ENCODE data around the gene PPFIBP1. TPM values are rescaled to one million over a fixed set of nuclear protein-coding genes. Genes with fewer than 3 reads are reported as not detected.

The PPFIBP1 gene
- total RNA-seq, 3 donors from 2014 or later: 37.0 to 79.4 (median 40.4) TPM

- Histone ChIP-seq H3K4me1 (ENCODE audit: low read depth) (no peaks in the 10 kb centered on the region), H3K4me3 (no peak overlapping the region), H3K9me3 (no peaks in the 10 kb centered on the region), H3K36me3 (ENCODE audit: low read depth) (no peaks in the 10 kb centered on the region)
- DNase-seq: no peak
- intact Hi-C loops (cut with DNase I, micrococcal nuclease): no loop called here
- no peak for TF ChIP-seq CTCF (IDR thresholded peaks at IDR 0.05)
- no peak for ATAC-seq
Measured at GRCh38 chr12:27561535-27562350, 37.7 kb downstream of the PPFIBP1 start.

- H3K4me1 ChIP-seq (ENCODE audit: low read depth): no peaks in the 10 kb centered on the region
- DNase-seq (no peak), ATAC-seq (no peak)
- intact Hi-C loops (cut with DNase I, micrococcal nuclease): no loop called here
- no peaks in the 10 kb centered on the region for H3K9me3 ChIP-seq
- no peak overlapping the region for H3K4me3 ChIP-seq
- no peak for TF ChIP-seq CTCF (IDR thresholded peaks at IDR 0.05)
- H3K36me3 ChIP-seq (ENCODE audit: low read depth): no peaks in the 10 kb centered on the region
Measured at GRCh38 chr12:27564612-27565213, 40.7 kb downstream of the PPFIBP1 start.

- TF ChIP-seq CTCF (IDR thresholded peaks at IDR 0.05): no peak
- ATAC-seq (no peak), DNase-seq (no peak)
- intact Hi-C loops (cut with DNase I, micrococcal nuclease): no loop called here
- H3K36me3 ChIP-seq (ENCODE audit: low read depth): no peaks in the 10 kb centered on the region
- no peaks in the 10 kb centered on the region for H3K4me1 ChIP-seq (ENCODE audit: low read depth)
- no peaks in the 10 kb centered on the region for H3K9me3 ChIP-seq
- H3K4me3 ChIP-seq: no peak overlapping the region
Measured at GRCh38 chr12:27566159-27566558, 42.2 kb downstream of the PPFIBP1 start.

GRCh38 chr12:27566626-27567025, 42.6 kb downstream of the PPFIBP1 start:
- intact Hi-C loops (cut with DNase I, micrococcal nuclease): no loop called here
- ATAC-seq (no peak), DNase-seq (no peak)
- TF ChIP-seq CTCF (IDR thresholded peaks at IDR 0.05): no peak
- Histone ChIP-seq H3K9me3 (no peaks in the 10 kb centered on the region), H3K36me3 (ENCODE audit: low read depth) (no peaks in the 10 kb centered on the region), H3K4me3 (no peak overlapping the region), H3K4me1 (ENCODE audit: low read depth) (no peaks in the 10 kb centered on the region)

GRCh38 chr12:27571463-27571862, 47.5 kb downstream of the PPFIBP1 start:
- no peak for ATAC-seq
- no peak for DNase-seq
- intact Hi-C loops (cut with DNase I, micrococcal nuclease): no loop called here
- no peak for TF ChIP-seq CTCF (IDR thresholded peaks at IDR 0.05)
- Histone ChIP-seq H3K9me3 (no peaks in the 10 kb centered on the region), H3K36me3 (ENCODE audit: low read depth) (no peaks in the 10 kb centered on the region), H3K4me1 (ENCODE audit: low read depth) (peaks cover 7% of the 10 kb centered on the region), H3K4me3 (no peak overlapping the region)

Measured in mucosa of descending colon (tissue), 3 donors.